HTERT RPE-1 (cell line): Measurements from ENCODE around the gene CBFA2T2.
"Not testable (repeated sequence)": the region's sequence is repeated elsewhere in the genome, so short reads cannot be mapped to it uniquely, and the experiment has no call there.

Experiments
- in situ Hi-C: fragments of 300-500 bp; cut with MboI; formaldehyde crosslinking; loops from 4 replicates; pipeline ENCODE4 v1.14.3; 2020; ENCODE audit warnings: low sequenced_read_pairs

CBFA2T2 gene

GRCh38 chr20:33490023-33490933, at the start of gene CBFA2T2:
TSS of gene CBFA2T2 (plus strand) at chr20:33490096. CDS start at chr20:33490268, 172 bp downstream.
- in situ Hi-C loops: no loop called here

GRCh38 chr20:33440562-33440961, 49.3 kb upstream of the CBFA2T2 start:
- in situ Hi-C loops: not testable (repeated sequence)

- in situ Hi-C loops: no loop called here
These were observed 48.5 kb upstream of the CBFA2T2 start for GRCh38 chr20:33441142-33441955.

- in situ Hi-C loops: no loop called here
These were observed 47.5 kb upstream of the CBFA2T2 start for GRCh38 chr20:33442136-33443005.

GRCh38 chr20:33443006-33443511, 46.8 kb upstream of the CBFA2T2 start:
- in situ Hi-C loops: no loop called here

- in situ Hi-C loops: no loop called here
These were observed 46.2 kb upstream of the CBFA2T2 start, which contains the start of gene SNTA1 for GRCh38 chr20:33443512-33444239. TSS of gene SNTA1 (minus strand) at chr20:33443763. CDS start at chr20:33443620, 143 bp downstream.

- in situ Hi-C loops: no loop called here
These were observed 44.9 kb upstream of the CBFA2T2 start for GRCh38 chr20:33444797-33445560.

GRCh38 chr20:33445881-33446625, 43.8 kb upstream of the CBFA2T2 start:
- in situ Hi-C loops: no loop called here

- in situ Hi-C loops: no loop called here
These were observed 39.0 kb upstream of the CBFA2T2 start for GRCh38 chr20:33450867-33451266.

GRCh38 chr20:33456916-33457642, 32.8 kb upstream of the CBFA2T2 start:
- in situ Hi-C loops: not testable (repeated sequence)

- in situ Hi-C loops: no loop called here
These were observed 30.3 kb upstream of the CBFA2T2 start for GRCh38 chr20:33459599-33459998.

GRCh38 chr20:33460711-33461110, 29.2 kb upstream of the CBFA2T2 start:
- in situ Hi-C loops: no loop called here

GRCh38 chr20:33463332-33464101, 26.4 kb upstream of the CBFA2T2 start:
- in situ Hi-C loops: no loop called here

GRCh38 chr20:33464759-33465158, 25.1 kb upstream of the CBFA2T2 start:
- in situ Hi-C loops: not testable (repeated sequence)

GRCh38 chr20:33465481-33466302, 24.2 kb upstream of the CBFA2T2 start:
- in situ Hi-C loops: no loop called here

- in situ Hi-C loops: no loop called here
These were observed 23.6 kb upstream of the CBFA2T2 start for GRCh38 chr20:33466303-33466646.
